GM12891 (cell line): Measurements from ENCODE around the gene PRKAB1.
"Not testable (repeated sequence)": the region's sequence is repeated elsewhere in the genome, so short reads cannot be mapped to it uniquely, and the experiment has no call there.

ENCODE experiments used
- DNase-seq: peaks from one replicate; pipeline ENCODE4 v3.0.0; 2011; ENCODE audit warnings: low spot score; ENCODE audit not compliant: insufficient read length
- FAIRE-seq: peaks from 2 replicates; lab custom pipeline; 2011; peaks lifted over from hg19 to GRCh38; lab: Jason Lieb, UNC
- PAX5 ChIP-seq: IDR thresholded peaks from 2 replicates; pipeline ENCODE4 v1.6.1; 2011; ENCODE audit warnings: low read length, moderate library complexity, mild to moderate bottlenecking; ENCODE audit not compliant: insufficient read depth, severe bottlenecking
- POLR2A ChIP-seq: IDR thresholded peaks from 2 replicates; pipeline ENCODE4 v1.6.1; 2011; ENCODE audit warnings: low read depth, low read length, control low read depth
- POLR2AphosphoS5 ChIP-seq: IDR thresholded peaks from 2 replicates; pipeline ENCODE4 v1.6.1; 2011; ENCODE audit warnings: low read depth, low read length, control low read depth
- POU2F2 ChIP-seq: IDR thresholded peaks from 2 replicates; pipeline ENCODE4 v1.6.1; 2011; ENCODE audit warnings: low read depth, mild to moderate bottlenecking, control low read depth, low read length, moderate library complexity
- SPI1 ChIP-seq: IDR thresholded peaks from 2 replicates; pipeline ENCODE4 v1.6.1; 2011; ENCODE audit warnings: low read depth, low read length, control low read depth
- TAF1 ChIP-seq: IDR thresholded peaks from 2 replicates; pipeline ENCODE4 v1.6.1; 2011; ENCODE audit warnings: low read depth, low read length, control low read depth

The PRKAB1 gene

GRCh38 chr12:119631930-119632678 lies 35.8 kb upstream of the PRKAB1 start:
- no peak for TF ChIP-seq POU2F2
- TF ChIP-seq POLR2A, result no peak
- no peak for TF ChIP-seq POLR2AphosphoS5
- TF ChIP-seq SPI1, result no peak
- no peak for TF ChIP-seq TAF1
- TF ChIP-seq PAX5, result no peak
- no peak for FAIRE-seq
- DNase-seq, result no peak

GRCh38 chr12:119634743-119635142 lies 33.2 kb upstream of the PRKAB1 start:
- TF ChIP-seq TAF1 (no peak), SPI1 (no peak), POU2F2 (no peak), PAX5 (no peak), POLR2AphosphoS5 (no peak), POLR2A (no peak)
- FAIRE-seq, result no peak
- no peak for DNase-seq

GRCh38 chr12:119642986-119643385 lies 24.9 kb upstream of the PRKAB1 start:
- DNase-seq (no peak), FAIRE-seq (no peak)
- no peak for TF ChIP-seq PAX5
- no peak for TF ChIP-seq POU2F2
- TF ChIP-seq POLR2A, result no peak
- TF ChIP-seq SPI1, result no peak
- TF ChIP-seq TAF1, result no peak

- FAIRE-seq (no peak), DNase-seq (no peak)
- TF ChIP-seq TAF1, result no peak
- no peak for TF ChIP-seq PAX5
- no peak for TF ChIP-seq SPI1
- TF ChIP-seq POLR2A, result no peak
- no peak for TF ChIP-seq POU2F2
- no peak for TF ChIP-seq POLR2AphosphoS5
Observed at GRCh38 chr12:119644930-119645329, 23.0 kb upstream of the PRKAB1 start.

- TF ChIP-seq TAF1 (no peak), SPI1 (no peak), POU2F2 (no peak), PAX5 (no peak), POLR2AphosphoS5 (no peak)
- DNase-seq (no peak), FAIRE-seq (no peak)
Observed at GRCh38 chr12:119645535-119646059, 22.3 kb upstream of the PRKAB1 start.

GRCh38 chr12:119649202-119649808 lies 18.6 kb upstream of the PRKAB1 start:
- FAIRE-seq (no peak), DNase-seq (peak; percentile 42)
- TF ChIP-seq SPI1 (no peak), POU2F2 (no peak), TAF1 (no peak)

- TF ChIP-seq SPI1 (no peak), TAF1 (no peak), POLR2A (no peak), POU2F2 (no peak), PAX5 (no peak), POLR2AphosphoS5 (no peak)
- no peak for DNase-seq
- FAIRE-seq, result no peak
Observed at GRCh38 chr12:119652665-119653064, 15.3 kb upstream of the PRKAB1 start.

GRCh38 chr12:119657001-119657400 lies 10.9 kb upstream of the PRKAB1 start:
- not testable (repeated sequence) for DNase-seq, FAIRE-seq

GRCh38 chr12:119658166-119658565 lies 9.8 kb upstream of the PRKAB1 start:
- DNase-seq, FAIRE-seq: not testable (repeated sequence)

GRCh38 chr12:119659289-119659897 lies 8.5 kb upstream of the PRKAB1 start:
- peak; percentile 45 for FAIRE-seq
- TF ChIP-seq TAF1 (no peak), POU2F2 (no peak), SPI1 (no peak), POLR2AphosphoS5 (no peak), PAX5 (no peak), POLR2A (no peak)
- peak; percentile 22 for DNase-seq
